Transverse colon (tissue), 4 donors: Measurements from ENCODE around the gene RASSF1. TPM values are rescaled to one million over a fixed set of nuclear protein-coding genes. Genes with fewer than 3 reads are reported as not detected.

ENCODE experiments used
- DNase-seq: peaks from one replicate; pipeline ENCODE4 v3.0.0-alpha.2; 2019
- H3K27ac ChIP-seq, 4 donors: fragments of 200-600 bp; sonication (generic); 2 replicates each; pipeline ENCODE4 v1.5.1; 2016 to 2018; ENCODE audit warnings: inconsistent platforms in 4 of 4
- H3K27me3 ChIP-seq: fragments of 200-600 bp; sonication (generic); 2 replicates; pipeline ENCODE4 v1.5.1; 2017; ENCODE audit warnings: inconsistent platforms
- H3K36me3 ChIP-seq, 4 donors: fragments of 200-600 bp; sonication (generic); 2 replicates each; pipeline ENCODE4 v1.5.1; 2017 to 2019; ENCODE audit warnings: inconsistent platforms in 4 of 4
- H3K4me1 ChIP-seq, 4 donors: fragments of 200-600 bp; sonication (generic); 2 replicates each; pipeline ENCODE4 v1.5.1; 2017 to 2020; ENCODE audit warnings: inconsistent platforms in 4 of 4
- H3K4me3 ChIP-seq, 4 donors: fragments of 200-600 bp; sonication (generic); 1 replicate in 1 of 4; 2 replicates in 3 of 4; pipeline versions ENCODE4 v1.5.1 to v1.6.1; 2017 to 2019; ENCODE audit warnings: inconsistent platforms in 4 of 4
- H3K9me3 ChIP-seq, 2 donors: fragments of 200-600 bp; sonication (generic); 2 replicates each; pipeline ENCODE4 v1.5.1; 2017 to 2019; ENCODE audit warnings: inconsistent platforms in 2 of 2
- CTCF ChIP-seq, 5 experiments: fragments of 200-600 bp in 3 of 5; fragments of 450-650 bp in 2 of 5; sonication (generic) in 3 of 5; IDR thresholded peaks; 1 replicate in 2 of 5; 2 replicates in 3 of 5; pipeline ENCODE4 v1.5.1; 2016 to 2017; ENCODE audit warnings: antibody characterized with exemption in 5 of 5, inconsistent platforms in 3 of 5, mild to moderate bottlenecking in 2 of 5, moderate library complexity in 1 of 5
- EP300 ChIP-seq: sonication (generic); formaldehyde crosslinking; IDR thresholded peaks from one replicate; pipeline ENCODE4 v1.6.1; 2017; ENCODE audit warnings: antibody characterized with exemption, low read depth
- POLR2A ChIP-seq: fragments of 450-650 bp; IDR thresholded peaks from one replicate; pipeline ENCODE4 v1.6.1; 2016; ENCODE audit warnings: antibody characterized with exemption, mild to moderate bottlenecking, moderate library complexity
- POLR2AphosphoS5 ChIP-seq, 3 donors: sonication (generic); formaldehyde crosslinking; IDR thresholded peaks; one replicate each; pipeline ENCODE4 v1.6.1; 2016; ENCODE audit warnings: antibody characterized with exemption in 3 of 3
- WGBS, 2 donors: methylation state at CpG; one replicate each; pipeline ENCODE4 v1.1.5; 2018; ENCODE audit warnings: low coverage in 1 of 2; 5-methylcytosine and 5-hydroxymethylcytosine counted together
- in situ Hi-C, 4 donors: fragments of 200-750 bp; cut with MboI; loops; one replicate each; pipeline versions ENCODE4 v1.15.0 to v1.15.1; 2017; ENCODE audit warnings: low sequenced_read_pairs in 3 of 4, low pct_ligation_motif_present in 1 of 4, low pct_unique_long_range_greater_than_20kb in 1 of 4
- intact Hi-C: fragments of 100-400 bp; cut with DNase I; formaldehyde crosslinking; loops from one replicate; pipeline ENCODE4 v1.15.1; 2023; ENCODE audit warnings: low total_unique reads
- total RNA-seq, 4 donors: library from RNA; depleted of rRNA; stranded (reverse); fragments of >200 nt; gene quantifications; one replicate each; pipeline ENCODE4 v1.1.0, GENCODE V29; 2016

Gene RASSF1
- total RNA-seq, 4 donors from 2014 or later = 9.8 to 29.2 (median 21.7) TPM

GRCh38 chr3:50385754-50386153 is 45.1 kb upstream of the RASSF1 start:
- DNase-seq = no peak
- in situ Hi-C loops = no loop called here

GRCh38 chr3:50383750-50384149 is 43.1 kb upstream of the RASSF1 start:
- DNase-seq = no peak
- H3K36me3 ChIP-seq = no peaks in the 10 kb centered on the region
- no peak overlapping the region for H3K4me3 ChIP-seq
- H3K27ac ChIP-seq = no peak overlapping the region
- in situ Hi-C loops (no loop called here), intact Hi-C loops (no loop called here)
- TF ChIP-seq POLR2A = no peak
- TF ChIP-seq CTCF (IDR thresholded peaks at IDR 0.05) = no peak
- no peak for TF ChIP-seq EP300
- TF ChIP-seq POLR2AphosphoS5 (IDR thresholded peaks at IDR 0.05) = no peak
- WGBS, 2 donors = 84% methylated on average over 6 of the region's 6 CpGs; no CpG with 5 or more reads in 1 of the 2 donors
- no peaks in the 10 kb centered on the region for H3K27me3 ChIP-seq
- H3K4me1 ChIP-seq = no peaks in the 10 kb centered on the region
- no peaks in the 10 kb centered on the region for H3K9me3 ChIP-seq

More at GRCh38 chr3:50385754-50386153, 45.1 kb upstream of the RASSF1 start:
- intact Hi-C loops = no loop called here
- H3K9me3 ChIP-seq = no peaks in the 10 kb centered on the region
- H3K27ac ChIP-seq = no peak overlapping the region
- H3K27me3 ChIP-seq = no peaks in the 10 kb centered on the region
- H3K4me3 ChIP-seq = no peak overlapping the region
- 80 to 90% methylated on average over 6 to 13 of the region's 13 CpGs for WGBS, 2 donors
- TF ChIP-seq EP300 (no peak), POLR2A (no peak), POLR2AphosphoS5 (IDR thresholded peaks at IDR 0.05) (no peak), CTCF (IDR thresholded peaks at IDR 0.05) (no peak)
- H3K4me1 ChIP-seq = peaks cover under 1 to 3% (median 2%) of the 10 kb centered on the region in 4 donors
- no peaks in the 10 kb centered on the region for H3K36me3 ChIP-seq

- no peak for DNase-seq
- TF ChIP-seq POLR2A = no peak
- no peak for TF ChIP-seq EP300
- no peak for TF ChIP-seq CTCF (IDR thresholded peaks at IDR 0.05)
- no peak for TF ChIP-seq POLR2AphosphoS5 (IDR thresholded peaks at IDR 0.05)
- Histone ChIP-seq H3K4me1 (no peaks in the 10 kb centered on the region), H3K4me3 (no peak overlapping the region), H3K36me3 (no peaks in the 10 kb centered on the region), H3K9me3 (no peaks in the 10 kb centered on the region), H3K27ac (no peak overlapping the region), H3K27me3 (no peaks in the 10 kb centered on the region)
- intact Hi-C loops (no loop called here), in situ Hi-C loops (no loop called here)
- WGBS, 2 donors = 91 to 93% methylated on average over 8 to 12 of the region's 12 CpGs
Observed at GRCh38 chr3:50382722-50383121, 42.1 kb upstream of the RASSF1 start.

- Histone ChIP-seq H3K36me3 (no peaks in the 10 kb centered on the region), H3K4me3 (no peak overlapping the region), H3K9me3 (no peaks in the 10 kb centered on the region), H3K4me1 (no peaks in the 10 kb centered on the region), H3K27ac (no peak overlapping the region), H3K27me3 (no peaks in the 10 kb centered on the region)
- WGBS, 2 donors = 85% methylated on average over 4 of the region's 4 CpGs; no CpG with 5 or more reads in 1 of the 2 donors
- no peak for DNase-seq
- in situ Hi-C loops = no loop called here
- TF ChIP-seq POLR2AphosphoS5 (IDR thresholded peaks at IDR 0.05) (no peak), EP300 (no peak), CTCF (IDR thresholded peaks at IDR 0.05) (no peak), POLR2A (no peak)
- intact Hi-C loops = no loop called here
Observed at GRCh38 chr3:50381383-50381782, 40.7 kb upstream of the RASSF1 start.
